ENCODE data around the gene ZNF398.

DNA sequence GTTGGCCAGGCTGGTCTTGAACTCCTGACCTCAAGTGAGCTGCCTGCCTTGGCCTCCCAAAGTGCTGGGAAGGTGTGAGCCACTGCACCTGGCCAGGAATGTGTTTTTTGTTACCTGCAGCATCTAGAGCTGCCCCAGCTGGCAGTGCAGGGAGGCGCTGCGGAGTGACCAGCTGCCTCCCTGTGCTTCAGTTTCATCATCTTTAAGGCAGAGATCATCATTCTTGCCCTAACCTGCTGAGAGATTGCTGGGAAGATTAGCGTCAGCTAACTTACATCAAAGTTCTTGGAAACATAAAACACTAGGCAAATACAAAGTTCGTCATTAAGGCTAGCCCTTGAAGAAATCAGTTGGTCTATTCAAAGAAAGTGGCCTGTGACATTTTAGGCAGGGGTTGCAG, 50.4 kb downstream of the ZNF398 start:
- TF ChIP-seq SUZ12 (IDR thresholded peaks at IDR 0.05; ENCODE audit: extremely low read depth, insufficient read depth, insufficient read length) (no peak), YY1 (IDR thresholded peaks at IDR 0.05; ENCODE audit: insufficient read depth, insufficient read length) (no peak)
